H9 (cell line): ENCODE measurements around the gene TTC28. TPM values are rescaled to one million over a fixed set of nuclear protein-coding genes. Genes with fewer than 3 reads are reported as not detected.

Experiments
- DNase-seq: peaks from one replicate; pipeline ENCODE4 v3.0.0-alpha.2; 2017
- H2AFZ ChIP-seq: one replicate; pipeline ENCODE4 v1.6.1; 2013; ENCODE audit warnings: mild to moderate bottlenecking, low read length, control low read depth, moderate library complexity
- H2AK5ac ChIP-seq: 2 replicates; pipeline ENCODE4 v1.6.1; 2013; ENCODE audit warnings: low read length, control low read depth, mixed read lengths; ENCODE audit not compliant: insufficient read length
- H2BK120ac ChIP-seq: one replicate; pipeline ENCODE4 v1.6.1; 2013; ENCODE audit warnings: low read depth, mild to moderate bottlenecking, low read length, control low read depth, inconsistent platforms; ENCODE audit not compliant: poor library complexity, severe bottlenecking
- H2BK12ac ChIP-seq: 2 replicates; pipeline ENCODE4 v1.6.1; 2013; ENCODE audit warnings: low read length, control low read depth, mixed read lengths, low read depth; ENCODE audit not compliant: insufficient read length
- H2BK15ac ChIP-seq: 2 replicates; pipeline ENCODE4 v1.6.1; 2013; ENCODE audit warnings: low read depth, low read length, control low read depth
- H2BK20ac ChIP-seq: one replicate; pipeline ENCODE4 v1.6.1; 2013; ENCODE audit warnings: low read depth, mild to moderate bottlenecking, low read length, control low read depth, inconsistent platforms; ENCODE audit not compliant: poor library complexity, severe bottlenecking
- H2BK5ac ChIP-seq: 2 replicates; pipeline ENCODE4 v1.6.1; 2013; ENCODE audit warnings: low read length, control low read depth, mixed read lengths; ENCODE audit not compliant: insufficient read length
- H3K14ac ChIP-seq: 2 replicates; pipeline ENCODE4 v1.6.1; 2013; ENCODE audit warnings: low read length, control low read depth; ENCODE audit not compliant: insufficient read depth
- H3K18ac ChIP-seq: 2 replicates; pipeline ENCODE4 v1.6.1; 2013; ENCODE audit warnings: low read depth, mild to moderate bottlenecking, mixed read lengths, low read length, control low read depth; ENCODE audit not compliant: insufficient read length
- H3K23ac ChIP-seq: 2 replicates; pipeline ENCODE4 v1.6.1; 2013; ENCODE audit warnings: low read length, control low read depth, mixed read lengths, low read depth; ENCODE audit not compliant: insufficient read length
- H3K23me2 ChIP-seq: 2 replicates; pipeline ENCODE4 v1.6.1; 2013; ENCODE audit warnings: low read depth, mild to moderate bottlenecking, mixed read lengths, low read length, control low read depth; ENCODE audit not compliant: insufficient read length, poor library complexity, severe bottlenecking
- H3K27ac ChIP-seq: 2 replicates; pipeline ENCODE4 v1.5.1; 2013; ENCODE audit warnings: low read length, control low read depth, mixed read lengths, low read depth; ENCODE audit not compliant: insufficient read length
- H3K27me3 ChIP-seq: 2 replicates; pipeline ENCODE4 v1.6.1; 2013; ENCODE audit warnings: low read length, control low read depth, inconsistent platforms; ENCODE audit not compliant: insufficient read depth
- H3K4ac ChIP-seq: 2 replicates; pipeline ENCODE4 v1.6.1; 2013; ENCODE audit warnings: low read depth, mild to moderate bottlenecking, control low read depth, inconsistent platforms, low read length, moderate library complexity
- H3K4me1 ChIP-seq: 2 replicates; pipeline ENCODE4 v1.6.1; 2013; ENCODE audit warnings: low read length, control low read depth, inconsistent platforms; ENCODE audit not compliant: insufficient read depth
- H3K4me2 ChIP-seq: 2 replicates; pipeline ENCODE4 v1.6.1; 2013; ENCODE audit warnings: low read length, control low read depth, mixed read lengths; ENCODE audit not compliant: insufficient read length, insufficient read depth
- H3K56ac ChIP-seq: 2 replicates; pipeline ENCODE4 v1.6.1; 2013; ENCODE audit warnings: low read depth, mild to moderate bottlenecking, mixed read lengths, low read length, control low read depth; ENCODE audit not compliant: insufficient read length
- H3K79me1 ChIP-seq: 2 replicates; pipeline ENCODE4 v1.6.1; 2013; ENCODE audit warnings: low read depth, mild to moderate bottlenecking, moderate library complexity, low read length, control low read depth, inconsistent platforms; ENCODE audit not compliant: insufficient read depth, poor library complexity, severe bottlenecking
- H3K79me2 ChIP-seq: 2 replicates; pipeline ENCODE4 v1.6.1; 2013; ENCODE audit warnings: low read length, control low read depth, inconsistent platforms; ENCODE audit not compliant: insufficient read depth
- H3K9ac ChIP-seq: 2 replicates; pipeline ENCODE4 v1.6.1; 2013; ENCODE audit warnings: low read length, control low read depth, mixed read lengths; ENCODE audit not compliant: insufficient read length; ENCODE audit errors: extremely low read depth
- H3K9me3 ChIP-seq: one replicate; pipeline ENCODE4 v1.6.1; 2013; ENCODE audit warnings: low read depth, low read length, inconsistent platforms; ENCODE audit not compliant: control insufficient read depth
- H3T11ph ChIP-seq: one replicate; pipeline ENCODE4 v1.6.1; 2013; ENCODE audit warnings: mild to moderate bottlenecking, low read length, control low read depth, inconsistent platforms
- H4K20me1 ChIP-seq: one replicate; pipeline ENCODE4 v1.6.1; 2013; ENCODE audit not compliant: control insufficient read depth, insufficient read length, insufficient read depth
- H4K5ac ChIP-seq: 2 replicates; pipeline ENCODE4 v1.6.1; 2013; ENCODE audit warnings: low read depth, mild to moderate bottlenecking, mixed read lengths, low read length, control low read depth; ENCODE audit not compliant: insufficient read length
- H4K8ac ChIP-seq: replicated peaks from 2 replicates; pipeline ENCODE4 v1.6.1; 2013; ENCODE audit warnings: low read length, control low read depth, mixed read lengths, low read depth; ENCODE audit not compliant: insufficient read length
- H4K91ac ChIP-seq: 2 replicates; pipeline ENCODE4 v1.6.1; 2013; ENCODE audit warnings: low read depth, mild to moderate bottlenecking, moderate library complexity, mixed read lengths, low read length, control low read depth; ENCODE audit not compliant: insufficient read length
- H3K27ac Mint-ChIP-seq, 3 experiments: 2 replicates in 2 of 3; 3 replicates in 1 of 3; pipeline ENCODE4 v1.8.0; 2020 to 2021; ENCODE audit warnings: mixed read lengths in 3 of 3, mild to moderate bottlenecking in 1 of 3, moderate library complexity in 1 of 3
- H3K27me3 Mint-ChIP-seq: 2 replicates; pipeline ENCODE4 v1.8.0; 2021; ENCODE audit warnings: low read depth, mild to moderate bottlenecking, moderate library complexity, mixed read lengths
- H3K36me3 Mint-ChIP-seq, 3 experiments: 2 replicates in 2 of 3; 3 replicates in 1 of 3; pipeline ENCODE4 v1.8.0; 2020 to 2021; ENCODE audit warnings: low read depth in 3 of 3, mixed read lengths in 3 of 3; ENCODE audit not compliant: insufficient read depth in 1 of 3
- H3K4me1 Mint-ChIP-seq, 2 experiments: 2 replicates each; pipeline ENCODE4 v1.8.0; 2020; ENCODE audit warnings: mixed read lengths in 2 of 2
- H3K4me3 Mint-ChIP-seq, 2 experiments: 2 replicates in 1 of 2; 3 replicates in 1 of 2; pipeline ENCODE4 v1.8.0; 2020 to 2021; ENCODE audit warnings: mild to moderate bottlenecking in 2 of 2, mixed read lengths in 2 of 2, moderate library complexity in 1 of 2
- H3K9me3 Mint-ChIP-seq, 2 experiments: 2 replicates in 1 of 2; 3 replicates in 1 of 2; pipeline ENCODE4 v1.8.0; 2020; ENCODE audit warnings: mild to moderate bottlenecking in 2 of 2, mixed read lengths in 2 of 2, moderate library complexity in 1 of 2
- WGBS: extraction: QIAGEN DNeasy Blood & Tissue Kit; methylation state at CpG from one replicate; pipeline ENCODE4 v1.1.7; 2013; ENCODE audit warnings: missing lambda C conversion rate, low lambda C conversion rate, mixed read lengths; ENCODE audit not compliant: insufficient read length; ENCODE audit errors: extremely low coverage; 5-methylcytosine and 5-hydroxymethylcytosine counted together
- total RNA-seq: library from RNA; stranded (reverse); gene quantifications from 2 replicates; pipeline ENCODE4 v1.2.1, GENCODE V29; 2021
- TF ChIP-seq, protein P1 (sequence below): fragments of 200-600 bp; sonication (generic); conservative IDR thresholded peaks from 3 replicates; pipeline ENCODE4 v1.8.0; 2021; ENCODE audit warnings: antibody characterized with exemption, mild to moderate bottlenecking

Gene TTC28
- total RNA-seq, 1 experiment from 2014 or later = 13.6 TPM

DNA sequence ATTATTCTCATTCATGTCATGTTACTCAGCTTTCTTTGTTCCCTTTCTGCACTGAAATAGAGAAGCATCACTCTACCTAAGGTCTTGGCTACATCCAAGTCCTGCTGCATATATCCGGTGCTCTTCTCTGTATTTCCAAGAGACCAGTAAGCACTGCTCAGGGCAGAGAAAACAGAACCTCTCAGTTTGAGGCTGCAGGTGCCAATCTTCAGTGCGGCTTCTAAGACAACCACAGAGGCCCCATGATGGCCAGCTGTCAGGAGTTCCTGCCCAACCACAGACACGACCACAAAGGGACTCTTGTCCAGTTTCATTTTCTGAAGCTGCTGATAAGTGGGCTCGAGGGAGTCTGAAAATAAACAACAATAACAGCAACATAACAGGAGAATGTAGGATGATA is 382.1 kb downstream of the TTC28 start:
- no CpG with 5 or more reads among the region's 4 CpGs for WGBS
- no peak overlapping the region for H4K91ac ChIP-seq
- no peak overlapping the region for H2BK120ac ChIP-seq
- H3K9me3 Mint-ChIP-seq = no peaks in the 10 kb centered on the region
- H2BK5ac ChIP-seq = no peak overlapping the region
- H2BK12ac ChIP-seq = no peak overlapping the region
- H3K14ac ChIP-seq = no peak overlapping the region
- no peak overlapping the region for H3K4ac ChIP-seq
- TF ChIP-seq, protein P1, sequence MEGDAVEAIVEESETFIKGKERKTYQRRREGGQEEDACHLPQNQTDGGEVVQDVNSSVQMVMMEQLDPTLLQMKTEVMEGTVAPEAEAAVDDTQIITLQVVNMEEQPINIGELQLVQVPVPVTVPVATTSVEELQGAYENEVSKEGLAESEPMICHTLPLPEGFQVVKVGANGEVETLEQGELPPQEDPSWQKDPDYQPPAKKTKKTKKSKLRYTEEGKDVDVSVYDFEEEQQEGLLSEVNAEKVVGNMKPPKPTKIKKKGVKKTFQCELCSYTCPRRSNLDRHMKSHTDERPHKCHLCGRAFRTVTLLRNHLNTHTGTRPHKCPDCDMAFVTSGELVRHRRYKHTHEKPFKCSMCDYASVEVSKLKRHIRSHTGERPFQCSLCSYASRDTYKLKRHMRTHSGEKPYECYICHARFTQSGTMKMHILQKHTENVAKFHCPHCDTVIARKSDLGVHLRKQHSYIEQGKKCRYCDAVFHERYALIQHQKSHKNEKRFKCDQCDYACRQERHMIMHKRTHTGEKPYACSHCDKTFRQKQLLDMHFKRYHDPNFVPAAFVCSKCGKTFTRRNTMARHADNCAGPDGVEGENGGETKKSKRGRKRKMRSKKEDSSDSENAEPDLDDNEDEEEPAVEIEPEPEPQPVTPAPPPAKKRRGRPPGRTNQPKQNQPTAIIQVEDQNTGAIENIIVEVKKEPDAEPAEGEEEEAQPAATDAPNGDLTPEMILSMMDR = no peak
- no peak overlapping the region for H3K18ac ChIP-seq
- H3K27ac ChIP-seq = no peak overlapping the region
- no peak overlapping the region for H3K4me2 ChIP-seq
- DNase-seq = no peak
- H3K4me1 Mint-ChIP-seq = peaks cover 3 to 7% of the 10 kb centered on the region in 2 experiments
- no peak overlapping the region for H3K4me3 Mint-ChIP-seq
- H2AK5ac ChIP-seq = no peak overlapping the region
- H4K20me1 ChIP-seq = no peaks in the 10 kb centered on the region
- no peak overlapping the region for H3K27ac Mint-ChIP-seq
- no peaks in the 10 kb centered on the region for H3K23me2 ChIP-seq
- H4K5ac ChIP-seq = no peak overlapping the region
- no peaks in the 10 kb centered on the region for H3K4me1 ChIP-seq
- no peak overlapping the region for H3T11ph ChIP-seq
- H3K36me3 Mint-ChIP-seq = no peaks in the 10 kb centered on the region
- H3K27me3 Mint-ChIP-seq = no peaks in the 10 kb centered on the region
- no peak overlapping the region for H2BK15ac ChIP-seq
- no peak overlapping the region for H3K23ac ChIP-seq
- no peaks in the 10 kb centered on the region for H3K9me3 ChIP-seq
- no peaks in the 10 kb centered on the region for H3K79me1 ChIP-seq
- no peak overlapping the region for H4K8ac ChIP-seq
- H3K56ac ChIP-seq = no peak overlapping the region
- no peaks in the 10 kb centered on the region for H3K79me2 ChIP-seq
- no peak overlapping the region for H3K9ac ChIP-seq
- no peak overlapping the region for H2BK20ac ChIP-seq
- no peak overlapping the region for H2AFZ ChIP-seq
- no peaks in the 10 kb centered on the region for H3K27me3 ChIP-seq
